PC-9 (cell line): ENCODE results near the gene C8G.

Experiments used
- CTCF ChIP-seq: fragments of 200-600 bp; sonication (generic); conservative IDR thresholded peaks from 2 replicates; pipeline ENCODE4 v1.6.1; 2017; ENCODE audit warnings: mixed run types, antibody characterized with exemption, mild to moderate bottlenecking, moderate library complexity
- EZH2 ChIP-seq: fragments of 200-600 bp; sonication (generic); IDR thresholded peaks from 2 replicates; pipeline ENCODE4 v1.8.0; 2017; ENCODE audit warnings: antibody characterized with exemption, low read depth

- TF ChIP-seq CTCF (no peak), EZH2 (no peak)
These were observed 32.2 kb downstream of the C8G start, which contains the start of gene PTGDS for GRCh38 chr9:136977223-136977622.
